GM12872 (cell line): ENCODE measurements around the gene RABEP2.

ENCODE experiments used
- CTCF ChIP-seq: IDR thresholded peaks from 3 replicates; pipeline ENCODE4 v1.5.1; 2011; ENCODE audit warnings: low read depth, mild to moderate bottlenecking, low read length, moderate library complexity; ENCODE audit not compliant: insufficient read depth

Gene RABEP2

GRCh38 chr16:28863929-28864793 is 60.9 kb downstream of the RABEP2 start:
- TF ChIP-seq CTCF = no peak

GRCh38 chr16:28859326-28859725 is 65.7 kb downstream of the RABEP2 start:
- TF ChIP-seq CTCF = no peak

GRCh38 chr16:28858421-28858820 is 66.6 kb downstream of the RABEP2 start:
- TF ChIP-seq CTCF = no peak
